NCI-H2081 (cell line): ENCODE data around the gene SLC38A10.

Experiments used
- DNase-seq, 2 experiments: peaks; one replicate each; lab custom pipeline; 2025; lab: John Stamatoyannopoulos, UW

Gene SLC38A10

DNA sequence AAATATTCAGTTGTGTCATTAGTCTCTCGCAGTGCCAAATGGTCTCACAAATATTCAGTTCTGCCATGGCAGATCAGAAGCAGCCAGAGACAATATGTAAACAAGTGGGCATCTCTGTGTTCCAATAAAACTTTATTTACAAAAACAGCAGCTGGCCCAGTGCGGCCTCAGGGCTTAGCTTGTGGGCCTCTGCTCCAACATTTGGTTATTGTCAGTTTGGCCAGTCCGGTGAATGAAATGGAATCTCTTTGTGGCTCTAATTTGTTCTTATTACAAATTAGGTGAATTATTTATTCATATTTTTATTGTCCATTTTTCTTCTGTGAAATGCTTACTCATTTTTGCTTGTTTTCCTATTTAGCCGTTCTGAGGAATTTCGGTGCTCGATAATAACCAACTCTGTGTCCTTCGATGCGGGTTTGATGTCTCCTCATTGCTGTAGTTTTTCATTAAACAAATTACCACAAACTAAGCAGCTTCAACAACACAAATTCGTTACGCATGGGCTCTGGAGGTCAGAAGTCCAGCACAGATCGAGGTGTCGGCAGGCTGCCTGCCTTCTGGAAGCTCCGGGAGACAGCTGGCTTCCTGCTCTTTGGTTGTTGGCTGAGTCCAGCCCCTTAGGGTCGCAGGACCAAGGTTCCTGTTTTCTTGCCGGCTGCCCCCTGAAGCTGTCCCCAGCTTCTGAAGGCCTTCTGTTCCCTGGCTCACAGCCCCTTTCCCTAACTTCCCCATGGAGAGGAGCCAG is 4.1 kb upstream of the SLC38A10 start:
- no peak for DNase-seq

- no peak for DNase-seq
Observed at GRCh38 chr17:81298325-81298990, 3.4 kb upstream of the SLC38A10 start.

GRCh38 chr17:81295676-81296381 is 722 bp upstream of the SLC38A10 start:
- peak; percentile 28 to 67 for DNase-seq

GRCh38 chr17:81294512-81295030 is 536 bp downstream of the SLC38A10 start:
- no peak for DNase-seq

GRCh38 chr17:81292450-81292849 is 2.7 kb downstream of the SLC38A10 start:
- no peak for DNase-seq

DNA sequence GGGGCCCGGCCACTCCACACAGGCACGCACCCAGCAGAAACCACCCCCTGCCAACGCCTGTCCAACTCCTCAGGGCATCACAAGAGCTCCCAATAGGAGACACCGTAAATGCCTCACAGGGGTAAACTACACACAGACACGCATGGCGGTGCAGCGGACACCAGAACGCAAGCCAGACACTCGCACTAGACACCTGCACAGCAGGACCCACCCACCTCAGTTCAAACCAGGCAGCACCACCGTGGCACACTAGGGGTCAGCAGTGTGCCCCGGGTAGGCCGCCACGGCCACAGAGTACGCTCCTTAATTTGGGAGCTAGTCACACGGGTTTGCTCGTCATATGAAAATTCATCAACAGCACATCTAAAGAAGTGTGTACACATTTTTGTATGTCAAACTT is 3.4 kb downstream of the SLC38A10 start:
- peak; percentile 28 to 30 for DNase-seq

- DNase-seq, result no peak
Observed at GRCh38 chr17:81290230-81290629, 4.9 kb downstream of the SLC38A10 start.

DNA sequence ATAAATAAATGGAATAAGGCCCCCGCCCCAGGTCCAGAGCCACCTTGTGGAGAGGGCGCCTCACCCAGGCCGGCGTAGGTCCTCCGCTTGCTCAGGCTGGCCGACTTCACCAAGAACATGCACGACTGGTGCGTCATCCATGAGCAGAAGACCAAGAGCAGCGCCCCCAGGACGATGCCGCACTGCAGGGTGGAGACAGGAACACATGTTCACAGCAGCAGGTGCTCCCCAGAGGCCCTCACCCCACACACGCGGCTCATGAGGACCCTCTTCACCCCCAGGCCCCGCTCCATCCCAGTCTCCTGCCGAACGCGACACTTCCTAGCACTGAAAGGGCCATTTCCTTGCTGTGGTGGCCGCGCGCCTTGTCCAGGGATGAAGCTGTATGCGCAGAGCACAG is 5.5 kb downstream of the SLC38A10 start:
- no peak for DNase-seq

DNA sequence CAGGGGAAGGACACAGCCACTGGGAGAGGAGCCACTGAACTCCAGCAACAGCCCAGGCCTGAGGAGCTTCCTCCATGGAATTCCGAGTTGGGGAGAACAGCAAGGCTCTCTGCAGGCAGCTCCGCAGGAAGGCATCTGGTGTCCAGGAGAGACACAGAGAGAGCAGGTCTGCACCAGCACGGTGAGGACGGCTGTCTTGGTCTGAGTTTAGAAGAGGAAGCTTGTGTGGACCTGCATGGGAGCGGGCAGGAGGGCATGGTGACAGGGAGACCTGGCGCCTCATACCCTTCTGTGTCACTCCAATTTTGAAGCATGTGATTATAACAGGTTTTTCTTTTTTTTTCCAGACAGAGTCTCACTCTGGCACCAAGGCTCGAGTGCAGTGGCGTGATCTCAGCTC is 6.4 kb downstream of the SLC38A10 start:
- DNase-seq, result no peak

- DNase-seq, result no peak
Observed at GRCh38 chr17:81287741-81288430, 7.2 kb downstream of the SLC38A10 start.

DNA sequence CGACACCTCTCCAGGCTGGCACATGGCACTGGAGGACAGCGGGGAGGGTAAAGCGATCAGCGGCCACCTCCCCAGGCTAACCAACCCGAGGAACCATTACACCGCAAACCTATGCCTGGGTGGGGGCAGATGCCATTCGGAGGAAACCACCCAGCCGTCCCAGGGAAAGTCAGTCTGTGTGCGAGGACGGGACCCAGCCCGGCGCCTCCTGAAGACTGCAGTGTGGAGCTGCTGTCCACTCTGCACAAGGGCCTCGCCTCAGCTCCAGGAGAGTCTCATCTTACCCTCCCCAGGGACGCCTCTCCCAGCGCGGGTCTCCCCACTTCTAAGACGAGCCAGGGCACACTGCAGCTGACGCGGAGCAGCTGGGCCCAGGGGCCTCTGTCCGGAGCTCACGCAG is 8.0 kb downstream of the SLC38A10 start:
- no peak for DNase-seq

DNA sequence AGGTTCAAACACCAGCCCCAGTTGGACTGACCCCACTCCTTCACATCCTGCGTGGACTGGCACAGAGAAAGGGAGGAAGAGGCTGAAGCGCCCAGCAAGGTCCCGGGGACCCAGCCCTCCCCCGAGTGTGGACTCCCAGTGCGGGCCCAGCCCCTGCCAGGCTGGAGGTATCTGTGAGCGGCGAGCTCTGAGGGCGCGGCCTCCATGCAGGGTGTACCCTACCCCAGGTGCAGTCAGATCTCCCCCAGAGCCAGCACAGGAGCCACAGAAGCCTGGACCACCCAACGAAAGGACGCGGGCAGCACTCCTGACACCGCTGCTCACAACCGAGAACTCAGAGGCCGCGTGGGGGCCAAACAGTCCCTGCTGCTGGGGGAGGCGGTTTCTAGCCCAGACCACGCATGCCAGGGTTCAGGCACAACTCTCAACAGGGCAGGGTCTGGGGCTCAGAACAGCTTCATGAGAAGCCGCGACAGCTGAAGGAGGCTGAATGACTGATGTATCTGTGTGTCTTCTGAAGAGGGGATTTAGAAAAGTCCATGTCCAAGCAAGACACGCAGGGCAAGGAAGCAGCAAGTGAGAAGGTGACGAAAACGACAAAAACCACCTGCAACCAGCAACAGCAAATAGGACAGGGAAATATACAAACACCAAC is 8.5 kb downstream of the SLC38A10 start:
- no peak for DNase-seq

GRCh38 chr17:81285894-81286293 is 9.2 kb downstream of the SLC38A10 start:
- no peak for DNase-seq

GRCh38 chr17:81285179-81285878 is 9.8 kb downstream of the SLC38A10 start:
- no peak for DNase-seq

DNA sequence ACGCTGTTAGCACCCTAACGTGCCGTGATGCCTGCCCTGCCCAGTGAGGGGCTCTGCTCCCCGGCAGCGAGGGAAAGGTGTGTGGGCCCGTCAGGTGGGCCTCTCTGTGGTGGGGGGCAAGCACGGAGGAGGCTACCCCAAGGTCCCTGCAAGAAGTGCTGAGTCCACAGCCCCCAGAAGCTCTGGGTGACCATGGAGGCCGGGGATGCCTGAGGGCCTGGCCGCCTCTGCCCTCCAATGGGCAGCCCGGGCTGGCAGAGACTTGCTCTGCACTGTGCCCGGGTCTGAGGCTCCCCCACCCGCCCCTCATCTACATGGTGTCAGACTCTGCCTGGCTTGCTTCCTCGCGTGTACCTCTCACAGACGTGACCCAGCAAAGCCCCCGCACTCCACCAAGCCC is 12.2 kb downstream of the SLC38A10 start:
- DNase-seq, result no peak

- DNase-seq, result no peak
Observed at GRCh38 chr17:81282141-81282540, 13.0 kb downstream of the SLC38A10 start.

DNA sequence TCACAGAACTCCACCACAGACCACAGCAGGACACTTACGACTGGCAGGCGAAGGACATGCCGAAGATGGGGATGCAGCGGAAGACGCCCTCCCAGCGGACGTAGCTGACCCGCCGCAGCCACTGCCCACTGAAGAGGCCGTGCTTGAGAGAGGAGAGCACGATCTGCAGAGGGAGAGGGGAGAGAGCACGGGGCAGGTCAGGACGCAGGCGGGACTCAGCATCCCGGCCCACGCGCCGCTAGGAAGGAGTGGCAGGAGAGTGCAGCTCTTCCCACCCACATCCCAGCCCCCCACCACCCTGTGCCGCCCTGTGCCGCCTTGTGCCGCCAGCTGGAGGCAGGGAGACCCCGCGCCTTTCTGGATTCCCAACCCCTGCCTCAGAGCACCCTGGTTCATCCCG is 14.5 kb downstream of the SLC38A10 start:
- no peak for DNase-seq

GRCh38 chr17:81279278-81280275 is 15.5 kb downstream of the SLC38A10 start:
- no peak for DNase-seq

GRCh38 chr17:81278831-81279230 is 16.3 kb downstream of the SLC38A10 start:
- no peak for DNase-seq
